ENCODE measurements around the gene DGLUCY.
"Not testable (repeated sequence)": the region's sequence is repeated elsewhere in the genome, so short reads cannot be mapped to it uniquely, and the experiment has no call there.

The DGLUCY gene

GRCh38 chr14:91264151-91265150 is 150.6 kb downstream of the DGLUCY start:
- DNase-seq, result no peak

GRCh38 chr14:91265404-91265803 is 151.5 kb downstream of the DGLUCY start:
- no peak for DNase-seq

GRCh38 chr14:91266276-91266675 is 152.4 kb downstream of the DGLUCY start:
- not testable (repeated sequence) for DNase-seq

GRCh38 chr14:91267965-91268437 is 154.1 kb downstream of the DGLUCY start:
- DNase-seq, result no peak

- DNase-seq, result no peak
Measured at GRCh38 chr14:91269076-91269991, 155.5 kb downstream of the DGLUCY start.

- no peak for DNase-seq
Measured at GRCh38 chr14:91270188-91270587, 156.3 kb downstream of the DGLUCY start.

- DNase-seq, result peak; percentile 20
Measured at GRCh38 chr14:91270619-91271018, 156.7 kb downstream of the DGLUCY start.

GRCh38 chr14:91271639-91272038 is 157.8 kb downstream of the DGLUCY start:
- DNase-seq, result no peak

GRCh38 chr14:91272341-91273272 is 158.7 kb downstream of the DGLUCY start:
- no peak for DNase-seq

- DNase-seq, result no peak
Measured at GRCh38 chr14:91273273-91273884, 159.5 kb downstream of the DGLUCY start.

- no peak for DNase-seq
Measured at GRCh38 chr14:91273885-91274273, 160.0 kb downstream of the DGLUCY start.

GRCh38 chr14:91274796-91275195 is 160.9 kb downstream of the DGLUCY start:
- DNase-seq, result no peak
